ENCODE measurements around the gene RBFOX1. TPM values are rescaled to one million over a fixed set of nuclear protein-coding genes. Genes with fewer than 3 reads are reported as not detected.

The RBFOX1 gene
- total RNA-seq, 1 donor from 2014 or later: 70.2 TPM

- DNase-seq (no peak), ATAC-seq (ENCODE audit: poor library complexity) (no peak)
- intact Hi-C loops (cut with DNase I): no loop called here
Observed at GRCh38 chr16:7602291-7602950, 269.8 kb downstream of the RBFOX1 start.

DNA sequence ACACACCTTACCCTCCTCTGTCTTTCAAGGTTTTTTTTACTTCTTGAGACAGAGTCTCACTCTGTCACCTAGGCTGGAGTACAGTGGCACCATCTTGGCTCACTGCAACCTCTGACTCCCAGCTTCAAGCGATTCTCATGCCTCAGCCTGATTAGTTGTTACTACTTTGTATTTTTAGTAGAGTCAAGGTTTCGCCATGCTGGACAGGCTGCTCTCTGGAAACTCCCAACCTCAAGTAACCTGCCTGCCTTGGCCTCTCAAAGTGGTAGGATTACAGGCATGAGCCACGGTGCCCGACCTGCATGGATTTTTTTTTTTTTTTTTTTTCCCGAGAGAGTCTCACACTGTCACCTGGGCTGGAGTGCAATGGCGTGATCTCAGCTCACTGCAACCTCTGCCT lies 273.2 kb downstream of the RBFOX1 start:
- DNase-seq (no peak), ATAC-seq (ENCODE audit: poor library complexity) (peak; percentile 11)
- intact Hi-C loops (cut with DNase I): no loop called here

DNA sequence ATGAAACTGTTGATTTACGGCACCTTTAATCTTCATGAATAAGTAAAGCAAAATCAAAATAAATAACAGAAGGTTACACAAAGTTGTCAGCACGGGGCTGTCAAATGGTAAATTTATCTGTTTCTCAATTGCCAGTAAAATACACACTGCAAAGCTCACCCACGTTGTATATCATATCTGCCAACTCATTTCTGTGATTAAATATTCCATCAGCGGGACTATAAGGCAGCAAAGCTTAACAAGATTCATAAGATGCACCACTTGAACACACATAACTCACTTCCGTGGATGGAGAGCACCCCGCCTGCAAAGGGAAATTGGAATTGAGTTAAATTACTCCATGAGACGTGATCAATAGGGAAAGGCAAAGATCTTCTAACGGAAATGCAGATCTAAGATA lies 280.0 kb downstream of the RBFOX1 start:
- intact Hi-C loops (cut with DNase I): no loop called here
- ATAC-seq (ENCODE audit: poor library complexity): no peak

DNA sequence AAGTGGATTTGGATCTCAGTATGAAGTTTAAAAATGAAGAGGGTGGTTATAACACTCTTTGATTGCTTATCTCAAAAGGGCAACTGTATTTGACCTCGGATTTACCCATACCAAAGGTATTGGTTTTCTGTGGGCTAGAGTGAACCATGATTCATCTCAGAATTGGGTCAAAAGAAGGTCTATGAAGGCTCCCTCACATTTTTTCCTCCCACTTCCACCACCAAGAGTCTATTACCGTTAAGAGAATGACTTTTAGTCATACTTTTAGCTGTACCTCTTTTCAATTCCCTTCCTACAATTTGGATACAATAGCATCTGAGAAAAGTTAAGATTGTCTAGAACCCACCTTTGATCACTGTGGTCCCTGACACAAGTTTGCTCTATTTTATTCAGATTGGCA lies 280.9 kb downstream of the RBFOX1 start:
- ATAC-seq (ENCODE audit: poor library complexity): no peak
- intact Hi-C loops (cut with DNase I): no loop called here
- DNase-seq: no peak

More for the DNA sequence above, 280.0 kb downstream of the RBFOX1 start:
- DNase-seq: no peak

DNA sequence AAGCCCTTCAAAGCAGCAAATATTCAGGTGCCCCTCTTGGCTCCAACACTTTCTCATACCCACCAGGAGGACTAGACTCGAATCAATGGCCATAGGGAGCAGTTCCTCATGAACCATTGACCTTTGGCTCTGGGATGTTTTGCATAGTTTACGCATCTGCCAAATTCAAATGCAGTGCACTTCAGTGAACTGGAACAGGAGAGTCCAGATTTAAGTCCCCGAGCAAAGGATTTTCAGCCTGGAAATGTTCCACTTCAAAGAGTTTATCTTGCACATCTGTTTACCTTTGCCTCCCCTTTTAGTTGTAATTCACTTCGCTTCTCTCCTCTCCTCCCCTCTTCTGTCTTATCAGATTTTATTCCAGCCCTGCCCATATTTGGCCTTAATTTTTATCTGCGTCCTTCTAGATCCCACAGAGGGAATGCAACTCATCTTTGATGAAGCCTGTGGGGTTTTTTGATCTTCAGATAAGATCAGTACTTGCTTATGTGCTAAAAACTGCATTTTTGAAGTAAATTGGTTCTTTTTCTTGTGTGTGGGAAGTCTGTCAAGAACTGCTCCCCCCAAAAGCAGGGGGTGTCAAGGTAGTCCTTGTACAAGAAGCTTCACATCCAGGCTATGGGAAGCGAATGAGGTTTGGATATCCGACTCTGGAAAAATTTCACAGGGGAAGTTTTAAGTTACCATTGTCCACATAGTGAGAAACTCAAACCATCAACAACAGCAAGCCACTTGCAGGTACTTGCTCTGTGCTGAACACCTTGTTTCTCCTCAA lies 281.6 kb downstream of the RBFOX1 start:
- DNase-seq (no peak), ATAC-seq (ENCODE audit: poor library complexity) (peak; percentile 49)
- intact Hi-C loops (cut with DNase I): no loop called here

- intact Hi-C loops (cut with DNase I): no loop called here
- DNase-seq (no peak), ATAC-seq (ENCODE audit: poor library complexity) (no peak)
Observed at GRCh38 chr16:7615565-7615964, 282.9 kb downstream of the RBFOX1 start.

DNA sequence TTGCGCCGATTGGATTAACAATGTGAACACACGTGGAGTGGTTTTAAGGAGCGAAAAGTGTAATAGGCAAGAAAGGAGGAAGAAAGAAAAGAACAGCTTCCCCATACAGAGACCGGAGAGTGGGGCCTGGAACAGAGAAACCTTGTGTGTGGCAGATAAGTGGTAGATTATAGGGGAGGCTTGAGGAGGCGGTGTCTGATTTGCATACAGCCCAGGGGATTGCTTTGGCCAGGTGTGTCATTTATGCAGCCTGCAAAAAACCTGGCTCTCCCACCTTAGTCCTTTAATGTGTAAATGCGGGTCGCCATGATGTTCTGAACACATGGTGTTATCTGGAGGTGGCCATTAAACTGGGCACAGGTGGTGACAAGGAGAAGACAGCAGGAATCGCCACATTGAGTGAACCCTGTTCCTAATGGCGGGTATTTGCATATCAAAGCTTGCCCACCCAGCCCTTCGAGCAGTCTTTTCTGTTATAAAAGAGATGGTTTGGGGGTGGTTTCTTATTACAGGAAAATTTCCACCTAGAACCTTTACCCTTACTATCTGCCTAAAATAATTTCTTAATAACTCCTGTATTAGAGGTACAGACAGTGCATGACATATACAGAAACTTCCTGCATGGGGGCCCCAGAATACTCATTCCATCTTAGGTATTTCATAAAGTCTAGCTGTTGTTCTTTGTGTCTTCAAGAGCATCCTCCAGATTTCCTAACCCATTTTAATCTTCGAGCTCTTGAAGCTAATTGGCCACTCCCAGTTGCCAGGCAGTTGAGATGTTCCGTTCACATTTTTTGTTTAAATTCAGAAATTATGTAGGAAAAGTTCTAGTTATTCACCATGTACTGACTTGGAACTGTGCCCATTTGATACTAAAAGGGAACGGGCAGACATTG lies 292.5 kb downstream of the RBFOX1 start:
- intact Hi-C loops (cut with DNase I): no loop called here
- no peak for ATAC-seq (ENCODE audit: poor library complexity)
- no peak for DNase-seq

DNA sequence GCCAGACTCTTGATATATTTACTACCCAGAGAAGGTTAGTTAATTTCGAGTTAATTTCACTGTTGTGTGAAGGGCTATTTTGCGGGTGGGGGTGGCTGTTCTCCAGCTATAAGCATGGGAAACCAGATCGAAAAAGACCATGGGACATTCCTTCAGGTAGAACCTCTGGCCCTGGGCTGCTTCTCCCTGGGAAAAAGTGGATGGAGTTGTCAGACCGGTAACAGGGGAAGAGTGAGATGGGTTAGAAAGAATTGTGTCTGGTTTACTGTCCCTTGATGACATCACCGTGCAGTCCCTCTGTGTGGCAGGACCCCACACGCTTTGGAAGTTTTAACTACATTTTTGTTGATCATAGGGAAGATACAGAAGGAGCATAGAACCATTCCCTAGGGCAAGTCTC lies 296.3 kb downstream of the RBFOX1 start:
- DNase-seq (no peak), ATAC-seq (ENCODE audit: poor library complexity) (no peak)
- intact Hi-C loops (cut with DNase I): no loop called here

GRCh38 chr16:7629571-7629970 lies 296.9 kb downstream of the RBFOX1 start:
- DNase-seq (no peak), ATAC-seq (ENCODE audit: poor library complexity) (no peak)
- intact Hi-C loops (cut with DNase I): no loop called here

GRCh38 chr16:7637446-7637845 lies 304.8 kb downstream of the RBFOX1 start:
- no peak for ATAC-seq (ENCODE audit: poor library complexity)
- DNase-seq: no peak
- intact Hi-C loops (cut with DNase I): no loop called here

DNA sequence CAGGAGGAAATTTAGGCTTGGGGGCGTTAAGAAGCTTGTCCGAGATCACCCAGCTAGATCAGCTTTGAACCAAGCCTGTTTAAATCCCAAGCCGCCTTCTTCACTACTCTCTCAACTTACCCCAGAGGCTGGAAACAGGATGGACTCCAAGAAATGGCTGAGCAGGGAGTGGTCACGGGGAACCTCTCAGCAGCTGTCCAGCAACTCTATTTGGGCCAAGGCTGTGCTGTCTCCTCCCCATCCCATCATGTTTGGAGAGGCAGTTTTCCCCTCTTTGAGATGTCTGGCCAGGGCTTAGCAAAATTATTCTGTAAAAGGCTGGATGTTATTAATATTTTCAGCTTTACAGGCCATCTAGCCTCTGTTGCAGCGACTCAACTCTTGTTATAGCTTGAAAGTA lies 305.7 kb downstream of the RBFOX1 start:
- ATAC-seq (ENCODE audit: poor library complexity) (no peak), DNase-seq (no peak)
- intact Hi-C loops (cut with DNase I): no loop called here

GRCh38 chr16:7640334-7640733 lies 307.7 kb downstream of the RBFOX1 start:
- DNase-seq (no peak), ATAC-seq (ENCODE audit: poor library complexity) (no peak)
- intact Hi-C loops (cut with DNase I): no loop called here

GRCh38 chr16:7644176-7644575 lies 311.5 kb downstream of the RBFOX1 start:
- DNase-seq (no peak), ATAC-seq (ENCODE audit: poor library complexity) (no peak)
- intact Hi-C loops (cut with DNase I): no loop called here

DNA sequence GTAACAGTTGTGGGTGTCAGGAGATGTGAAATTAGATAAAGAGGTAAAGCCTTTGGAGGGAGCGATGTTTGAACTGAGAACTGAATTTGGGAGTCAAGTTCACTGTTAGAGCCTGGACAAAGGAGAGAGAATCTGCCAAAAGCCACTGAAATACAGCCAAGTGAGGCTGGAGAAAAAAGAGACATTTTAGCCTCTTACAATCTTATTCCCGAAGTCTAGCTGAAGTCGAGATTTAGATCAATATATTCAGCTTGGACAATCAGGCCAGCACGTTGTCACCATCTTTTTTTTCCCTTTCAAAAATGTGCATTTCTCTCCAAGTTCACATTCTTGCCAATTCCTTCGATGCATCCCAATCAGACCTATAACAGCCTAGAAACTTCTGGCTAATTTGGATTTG lies 312.2 kb downstream of the RBFOX1 start:
- intact Hi-C loops (cut with DNase I): no loop called here
- no peak for DNase-seq

GRCh38 chr16:7646821-7647500 lies 314.3 kb downstream of the RBFOX1 start:
- no peak for ATAC-seq (ENCODE audit: poor library complexity)
- no peak for DNase-seq
- intact Hi-C loops (cut with DNase I): no loop called here

More for the DNA sequence above, 312.2 kb downstream of the RBFOX1 start:
- no peak for ATAC-seq (ENCODE audit: poor library complexity)

GRCh38 chr16:7650431-7650830 lies 317.8 kb downstream of the RBFOX1 start:
- intact Hi-C loops (cut with DNase I): no loop called here
- DNase-seq (no peak), ATAC-seq (ENCODE audit: poor library complexity) (no peak)

- no peak for DNase-seq
- ATAC-seq (ENCODE audit: poor library complexity): no peak
- intact Hi-C loops (cut with DNase I): no loop called here
Observed at GRCh38 chr16:7651803-7652570, 319.3 kb downstream of the RBFOX1 start.

- intact Hi-C loops (cut with DNase I): no loop called here
- ATAC-seq (ENCODE audit: poor library complexity) (no peak), DNase-seq (no peak)
Observed at GRCh38 chr16:7653746-7654461, 321.3 kb downstream of the RBFOX1 start.
